ENCODE measurements around the gene AQP3.

Gene AQP3

DNA sequence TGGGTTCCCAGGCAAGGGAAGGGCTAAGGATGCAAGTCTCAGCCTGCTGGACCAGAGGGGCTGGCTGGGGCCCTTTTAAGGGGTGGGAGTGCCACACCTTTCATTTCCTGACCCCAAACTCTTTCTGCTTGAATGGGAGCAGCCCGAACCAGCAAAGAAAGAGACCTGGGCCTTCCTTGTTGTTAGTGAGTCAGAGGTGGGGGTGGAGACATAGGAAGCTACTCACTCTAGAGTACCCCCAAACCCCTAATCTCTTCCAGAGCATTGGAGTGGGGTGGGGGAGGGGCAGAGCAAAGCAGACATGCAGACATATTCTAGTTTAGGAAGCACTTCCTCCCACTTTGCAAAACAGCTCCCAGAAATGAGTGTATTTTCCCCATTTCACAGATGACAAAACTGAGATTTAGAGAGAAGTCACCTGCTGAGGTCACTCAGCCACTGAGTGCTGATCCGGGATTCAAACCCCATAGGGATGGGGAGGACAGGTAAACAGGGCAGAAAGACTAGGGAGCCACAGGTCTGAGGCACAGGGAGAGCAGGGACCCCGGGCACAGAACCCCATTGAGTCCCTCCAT is 6.0 kb upstream of the AQP3 start:
- in situ Hi-C loops (cut with HindIII; ENCODE audit: low pct_ligation_motif_present, low sequenced_read_pairs) = no loop called here
- no peak for DNase-seq
- Histone ChIP-seq H3K27me3 (replicated peaks) (no peaks in the 10 kb centered on the region), H3K36me3 (replicated peaks) (no peaks in the 10 kb centered on the region), H3K4me3 (ENCODE audit: low read depth, low read length) (no peak overlapping the region), H3K27ac (no peak overlapping the region)
- TF ChIP-seq, protein P1, sequence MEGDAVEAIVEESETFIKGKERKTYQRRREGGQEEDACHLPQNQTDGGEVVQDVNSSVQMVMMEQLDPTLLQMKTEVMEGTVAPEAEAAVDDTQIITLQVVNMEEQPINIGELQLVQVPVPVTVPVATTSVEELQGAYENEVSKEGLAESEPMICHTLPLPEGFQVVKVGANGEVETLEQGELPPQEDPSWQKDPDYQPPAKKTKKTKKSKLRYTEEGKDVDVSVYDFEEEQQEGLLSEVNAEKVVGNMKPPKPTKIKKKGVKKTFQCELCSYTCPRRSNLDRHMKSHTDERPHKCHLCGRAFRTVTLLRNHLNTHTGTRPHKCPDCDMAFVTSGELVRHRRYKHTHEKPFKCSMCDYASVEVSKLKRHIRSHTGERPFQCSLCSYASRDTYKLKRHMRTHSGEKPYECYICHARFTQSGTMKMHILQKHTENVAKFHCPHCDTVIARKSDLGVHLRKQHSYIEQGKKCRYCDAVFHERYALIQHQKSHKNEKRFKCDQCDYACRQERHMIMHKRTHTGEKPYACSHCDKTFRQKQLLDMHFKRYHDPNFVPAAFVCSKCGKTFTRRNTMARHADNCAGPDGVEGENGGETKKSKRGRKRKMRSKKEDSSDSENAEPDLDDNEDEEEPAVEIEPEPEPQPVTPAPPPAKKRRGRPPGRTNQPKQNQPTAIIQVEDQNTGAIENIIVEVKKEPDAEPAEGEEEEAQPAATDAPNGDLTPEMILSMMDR (IDR thresholded peaks at IDR 0.05; ENCODE audit: low read depth, low read length, missing control alignments) = no peak

DNA sequence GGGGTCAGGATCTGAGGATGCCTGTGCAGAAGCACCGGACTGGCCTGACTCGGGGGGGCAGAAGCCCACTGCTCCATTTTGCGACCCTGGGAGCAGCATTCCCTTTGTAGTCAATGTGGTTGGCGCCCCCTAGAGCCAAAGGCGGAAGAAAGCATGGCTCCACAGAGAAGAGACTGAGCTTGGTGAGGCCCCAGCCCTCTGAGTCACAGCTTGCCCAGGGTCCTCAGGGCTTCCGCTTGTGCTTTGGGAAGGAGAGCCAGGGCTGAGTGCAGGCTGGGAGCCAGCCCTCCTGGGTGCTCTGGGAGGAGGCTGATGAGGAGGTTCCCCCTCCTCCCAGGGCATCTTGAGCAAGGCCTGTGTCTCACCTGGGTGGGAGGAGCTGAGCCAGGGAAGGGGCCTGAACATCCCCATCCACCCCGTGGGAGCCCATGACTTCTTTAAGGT is 5.5 kb upstream of the AQP3 start:
- peak; percentile 78 for DNase-seq

DNA sequence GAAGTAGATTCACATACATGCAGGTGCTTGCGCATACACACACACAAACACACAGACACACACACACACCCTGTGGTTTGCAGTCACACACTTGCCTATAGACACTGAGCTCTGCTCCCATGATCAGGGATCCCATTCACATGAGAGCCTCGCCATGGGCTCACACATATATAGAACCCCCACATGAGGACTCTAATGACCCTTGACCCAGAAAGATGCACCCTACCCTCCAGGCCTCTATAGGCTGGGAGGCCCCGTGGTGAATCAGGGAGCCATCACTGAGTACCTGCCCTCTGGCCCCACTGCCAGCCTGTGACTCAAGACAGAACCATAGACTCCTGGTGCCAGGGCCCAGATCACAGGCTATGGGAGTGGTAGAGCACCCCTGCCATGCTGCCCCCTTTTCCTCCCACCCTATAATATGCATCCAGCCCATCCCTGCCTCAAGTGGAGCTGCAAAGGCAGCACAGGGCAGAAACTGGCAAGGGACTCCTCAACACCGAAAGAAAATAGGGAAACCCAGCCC is 3.3 kb upstream of the AQP3 start:
- in situ Hi-C loops (cut with HindIII; ENCODE audit: low pct_ligation_motif_present, low sequenced_read_pairs) = no loop called here
- TF ChIP-seq, protein P1 (IDR thresholded peaks at IDR 0.05; ENCODE audit: low read depth, low read length, missing control alignments) = no peak
- no peak overlapping the region for H3K4me3 ChIP-seq (ENCODE audit: low read depth, low read length)

More for the DNA sequence above, 5.5 kb upstream of the AQP3 start:
- no peak overlapping the region for H3K4me3 ChIP-seq (ENCODE audit: low read depth, low read length)
- H3K36me3 ChIP-seq (replicated peaks) = no peaks in the 10 kb centered on the region
- in situ Hi-C loops (cut with HindIII; ENCODE audit: low pct_ligation_motif_present, low sequenced_read_pairs) = no loop called here
- TF ChIP-seq, protein P1 (IDR thresholded peaks at IDR 0.05; ENCODE audit: low read depth, low read length, missing control alignments) = peak; percentile 91
- no peaks in the 10 kb centered on the region for H3K27me3 ChIP-seq (replicated peaks)
- no peak overlapping the region for H3K27ac ChIP-seq

DNA sequence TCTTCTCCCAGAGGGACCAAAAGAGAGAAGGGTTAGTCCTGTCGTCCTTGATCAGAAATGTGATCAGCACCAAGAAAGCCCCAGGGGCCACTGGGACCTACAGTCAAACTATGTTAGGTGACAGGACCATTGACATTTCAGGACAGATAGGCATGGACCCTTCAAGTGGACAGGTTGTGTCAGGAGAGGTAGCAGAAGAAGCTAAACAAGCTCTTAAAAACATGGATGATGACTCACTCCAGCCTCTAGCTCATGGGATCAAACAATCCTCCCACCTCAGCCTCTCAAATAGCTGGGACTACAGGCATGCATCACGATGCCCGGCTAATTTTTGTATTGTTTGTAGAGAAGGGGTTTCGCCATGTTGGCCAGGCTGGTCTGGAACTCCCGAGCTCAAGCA is 2.3 kb upstream of the AQP3 start:
- in situ Hi-C loops (cut with HindIII; ENCODE audit: low pct_ligation_motif_present, low sequenced_read_pairs) = no loop called here
- Histone ChIP-seq H3K27me3 (replicated peaks) (no peaks in the 10 kb centered on the region), H3K27ac (no peak overlapping the region), H3K4me3 (ENCODE audit: low read depth, low read length) (no peak overlapping the region), H3K36me3 (replicated peaks) (no peaks in the 10 kb centered on the region)
- DNase-seq = no peak
- TF ChIP-seq, protein P1 (IDR thresholded peaks at IDR 0.05; ENCODE audit: low read depth, low read length, missing control alignments) = no peak

More for the DNA sequence above, 3.3 kb upstream of the AQP3 start:
- Histone ChIP-seq H3K27me3 (replicated peaks) (no peaks in the 10 kb centered on the region), H3K27ac (no peak overlapping the region), H3K36me3 (replicated peaks) (no peaks in the 10 kb centered on the region)
- DNase-seq = no peak

DNA sequence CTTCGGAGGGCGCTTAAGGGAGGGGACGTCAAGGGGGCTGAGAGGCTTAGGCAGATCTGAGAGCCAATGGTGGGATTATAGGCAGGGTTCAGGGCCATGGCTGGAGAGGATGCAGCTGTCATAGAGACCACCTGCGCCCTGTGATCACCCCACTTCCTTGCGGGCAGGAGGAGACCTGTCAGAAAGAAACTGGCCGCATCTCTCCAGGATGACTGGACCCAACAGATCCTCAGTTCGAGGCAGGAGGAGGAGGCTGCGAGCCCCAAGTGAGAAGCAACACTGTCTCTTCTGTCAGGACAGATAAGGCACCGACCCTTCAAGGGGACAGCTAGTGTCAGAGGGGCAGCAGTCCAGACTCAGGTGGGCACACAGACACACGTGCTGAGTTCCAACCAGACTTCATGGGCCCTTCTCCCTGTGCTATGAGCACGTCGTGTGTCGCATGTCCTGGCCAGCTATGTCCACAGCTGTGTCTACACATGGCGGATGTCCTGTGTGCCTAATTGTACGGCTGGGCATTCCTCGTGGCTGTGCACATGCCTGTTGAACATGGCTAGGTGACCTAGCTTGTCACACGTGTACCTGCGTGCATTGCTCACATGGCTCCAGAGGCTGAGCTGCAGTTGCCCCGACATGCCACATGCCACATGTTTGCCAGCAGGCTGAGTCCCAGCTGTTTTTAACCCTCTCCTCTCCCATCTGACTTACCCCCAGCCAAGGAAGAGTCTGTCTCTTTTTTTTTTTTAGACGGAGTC is 583 bp upstream of the AQP3 start:
- no peaks in the 10 kb centered on the region for H3K36me3 ChIP-seq (replicated peaks)
- in situ Hi-C loops (cut with HindIII; ENCODE audit: low pct_ligation_motif_present, low sequenced_read_pairs) = no loop called here
- no peaks in the 10 kb centered on the region for H3K27me3 ChIP-seq (replicated peaks)
- peak overlapping the region; percentile 55 for H3K4me3 ChIP-seq (ENCODE audit: low read depth, low read length)
- H3K27ac ChIP-seq = no peak overlapping the region
- DNase-seq = no peak
- TF ChIP-seq, protein P1 (IDR thresholded peaks at IDR 0.05; ENCODE audit: low read depth, low read length, missing control alignments) = no peak
